Fibroblast of villous mesenchyme (primary cell): ENCODE measurements around the gene FBLN2. TPM values are rescaled to one million over a fixed set of nuclear protein-coding genes. Genes with fewer than 3 reads are reported as not detected.

Source experiments
- DNase-seq: peaks from one replicate; pipeline ENCODE4 v3.0.0-alpha.2; 2010; ENCODE audit warnings: low read depth
- H3K4me3 ChIP-seq: 2 replicates; pipeline ENCODE4 v1.5.1; 2011; ENCODE audit warnings: low read depth, mild to moderate bottlenecking, low read length
- CTCF ChIP-seq: IDR thresholded peaks from 2 replicates; pipeline ENCODE4 v1.5.1; 2012; ENCODE audit warnings: low read depth, mild to moderate bottlenecking, low read length; ENCODE audit not compliant: insufficient read depth
- total RNA-seq: library from RNA; depleted of rRNA; stranded (reverse); fragments of >200 nt; gene quantifications from 2 replicates; pipeline ENCODE4 v1.2.3, GENCODE V29; 2012

Gene FBLN2
- total RNA-seq, 1 donor = 30.2 TPM

DNA sequence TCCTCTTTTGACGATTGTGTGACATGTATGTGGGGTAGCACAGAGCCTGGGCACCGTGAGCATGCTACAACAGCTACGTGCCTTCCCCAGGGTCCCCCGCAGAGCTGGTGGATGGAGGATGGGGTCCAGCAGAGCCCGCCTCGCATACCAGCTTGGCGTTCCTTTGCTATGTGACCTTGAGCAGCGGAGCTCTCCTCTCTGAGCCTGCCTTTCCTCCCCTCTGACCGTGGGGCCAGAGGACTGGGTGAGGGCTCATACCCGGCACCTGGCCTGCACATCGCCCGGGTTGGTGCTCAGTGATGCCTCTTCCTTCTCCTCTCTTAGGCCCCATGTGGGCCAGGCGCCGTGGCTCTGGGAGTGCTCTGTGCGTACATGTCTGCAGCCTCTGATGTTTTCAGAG lies 73.4 kb downstream of the FBLN2 start:
- no peak for TF ChIP-seq CTCF
- H3K4me3 ChIP-seq = no peak overlapping the region
- no peak for DNase-seq

- TF ChIP-seq CTCF = no peak
- no peak overlapping the region for H3K4me3 ChIP-seq
- DNase-seq = peak; percentile 49
Measured at GRCh38 chr3:13623101-13623654, 74.3 kb downstream of the FBLN2 start.

DNA sequence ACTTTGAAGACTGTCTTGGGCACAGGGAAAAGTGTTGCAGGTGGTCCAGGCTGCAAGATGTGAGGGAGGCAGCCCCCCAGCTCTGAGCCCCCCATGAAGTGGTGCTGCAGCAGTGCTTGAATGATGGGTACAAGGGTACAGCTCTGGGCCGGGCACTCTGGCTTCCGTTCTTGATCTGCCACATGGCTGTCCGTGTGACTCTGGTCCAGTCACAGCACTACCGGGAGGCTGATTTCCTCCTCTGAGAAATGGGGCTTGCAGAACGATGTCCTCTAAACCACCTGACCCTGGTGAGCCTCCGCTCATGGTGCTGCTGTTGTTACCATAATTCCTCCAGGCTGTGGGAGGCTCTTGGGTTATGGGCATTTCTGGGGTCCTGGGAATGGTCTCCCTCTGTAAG lies 75.1 kb downstream of the FBLN2 start:
- no peak for TF ChIP-seq CTCF
- DNase-seq = no peak

DNA sequence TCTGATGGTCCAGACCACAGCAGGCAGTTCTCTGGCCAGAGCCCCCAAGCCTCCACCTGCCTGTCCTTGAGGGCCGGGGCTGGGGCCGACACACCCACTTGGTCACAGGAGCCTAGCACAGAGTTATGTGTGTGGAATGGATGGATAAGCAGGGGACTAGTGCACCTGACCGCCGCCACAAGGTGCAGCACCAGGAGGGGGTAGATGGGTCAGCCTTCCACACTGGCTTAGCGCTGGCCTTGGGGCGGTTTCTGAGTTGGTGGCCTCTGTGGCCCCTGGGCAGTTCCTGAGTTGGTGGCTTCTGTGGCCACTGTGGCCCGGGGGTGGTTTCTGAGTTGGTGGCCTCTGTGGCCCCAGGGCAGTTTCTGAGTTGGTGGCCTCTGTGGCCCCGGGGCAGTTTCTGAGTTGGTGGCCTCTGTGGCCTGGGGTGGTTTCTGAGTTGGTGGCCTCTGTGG lies 75.8 kb downstream of the FBLN2 start:
- DNase-seq = no peak
- H3K4me3 ChIP-seq = no peak overlapping the region
- TF ChIP-seq CTCF = no peak

More for the DNA sequence above, 75.1 kb downstream of the FBLN2 start:
- H3K4me3 ChIP-seq = no peak overlapping the region

DNA sequence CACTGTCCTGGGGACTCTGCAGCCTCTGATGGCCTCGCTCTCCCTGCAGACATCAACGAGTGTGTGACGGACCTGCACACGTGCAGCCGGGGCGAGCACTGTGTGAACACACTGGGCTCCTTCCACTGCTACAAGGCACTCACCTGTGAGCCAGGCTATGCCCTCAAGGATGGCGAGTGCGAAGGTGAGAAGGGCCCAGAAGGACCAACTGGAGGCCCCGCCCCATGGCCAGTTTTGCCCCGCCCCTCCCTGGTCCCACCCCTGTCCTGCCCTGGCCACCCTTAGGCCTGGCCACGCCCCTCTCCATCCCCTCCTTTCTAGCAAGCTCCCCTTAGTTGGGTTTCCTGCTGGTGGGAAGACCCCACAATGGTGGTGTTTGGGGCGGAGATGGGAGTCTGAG lies 77.5 kb downstream of the FBLN2 start:
- no peak for TF ChIP-seq CTCF
- DNase-seq = no peak
- H3K4me3 ChIP-seq = no peak overlapping the region

GRCh38 chr3:13626915-13627460 lies 78.1 kb downstream of the FBLN2 start:
- DNase-seq = no peak
- no peak for TF ChIP-seq CTCF
- no peak overlapping the region for H3K4me3 ChIP-seq

- H3K4me3 ChIP-seq = no peak overlapping the region
- no peak for DNase-seq
- no peak for TF ChIP-seq CTCF
Measured at GRCh38 chr3:13627681-13628080, 78.8 kb downstream of the FBLN2 start.
